GM19328 (cell line): Measurements from ENCODE around the gene GJA4.

Source experiments
- ATAC-seq: cut with Tn5 transposase; IDR thresholded peaks from one replicate; pipeline ENCODE4 v1.9.1; 2021; ENCODE audit warnings: mild to moderate bottlenecking, moderate library complexity; ENCODE audit not compliant: unreplicated experiment

The GJA4 gene

DNA sequence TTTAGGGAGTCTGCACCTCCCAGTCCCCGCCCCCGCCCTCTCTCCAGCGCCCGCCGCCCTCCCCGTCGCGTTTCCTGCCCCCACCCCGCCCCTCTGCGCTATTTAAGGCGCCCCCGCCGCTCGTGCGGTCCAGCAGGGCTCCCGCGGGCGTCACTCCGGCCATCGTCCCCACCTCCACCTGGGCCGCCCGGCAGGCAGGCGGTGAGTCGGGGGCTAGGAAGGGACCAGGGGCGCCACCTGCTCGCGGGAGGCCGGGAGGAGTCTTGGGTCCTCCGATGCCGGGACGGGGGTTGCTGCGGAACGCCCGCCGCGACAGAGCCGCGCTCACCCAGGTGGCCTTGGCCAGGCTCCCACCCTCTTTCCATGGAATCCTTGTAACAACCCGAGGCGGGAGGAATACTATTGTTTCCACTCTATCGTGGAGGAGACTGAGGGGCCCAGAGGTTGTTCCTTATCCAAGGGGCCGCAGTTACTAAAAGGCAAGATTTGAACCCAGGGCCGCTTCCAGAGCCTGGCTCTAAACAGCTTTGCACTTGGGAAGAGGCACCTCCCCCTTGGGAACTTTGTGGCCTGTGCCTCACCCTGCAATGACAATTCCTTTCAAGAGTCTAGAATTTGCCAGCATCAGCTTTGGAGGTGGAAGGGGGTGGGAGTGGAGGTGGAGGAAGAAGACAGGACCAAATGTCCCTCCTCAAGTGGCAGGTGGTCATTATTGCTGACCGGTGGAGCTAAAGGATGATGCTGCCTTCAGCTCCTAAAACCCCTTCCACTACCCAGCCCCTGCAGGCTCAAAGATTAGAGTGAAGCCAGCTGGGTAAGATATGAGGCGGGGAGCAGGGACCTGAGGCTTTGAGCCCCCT is at the start of gene GJA4:
Gene GJA4 (plus strand): TSS at position 132 of the 860 bp plus-strand sequence. CDS start 1,215 bp downstream, outside the sequence.
- ATAC-seq, result no peak

DNA sequence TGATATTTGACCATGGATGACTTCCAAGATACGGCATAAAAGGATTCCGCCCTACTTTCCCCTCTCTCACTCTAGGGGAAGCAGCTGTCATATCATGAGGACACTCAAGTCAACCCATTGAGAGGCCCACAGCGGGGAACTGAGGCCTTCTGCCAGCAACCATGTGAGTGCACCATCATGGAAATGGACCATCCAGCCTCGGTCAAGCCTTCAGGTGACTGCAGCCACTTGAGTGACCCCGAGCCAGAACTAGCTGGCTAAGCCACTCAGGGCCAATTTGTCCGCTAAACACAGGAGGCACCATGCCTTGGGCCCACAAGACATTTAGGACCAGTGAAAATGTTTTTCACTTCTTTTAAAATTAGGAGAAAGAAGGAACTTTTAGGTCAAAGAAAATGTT is 49.0 kb upstream of the GJA4 start:
- ATAC-seq, result no peak

DNA sequence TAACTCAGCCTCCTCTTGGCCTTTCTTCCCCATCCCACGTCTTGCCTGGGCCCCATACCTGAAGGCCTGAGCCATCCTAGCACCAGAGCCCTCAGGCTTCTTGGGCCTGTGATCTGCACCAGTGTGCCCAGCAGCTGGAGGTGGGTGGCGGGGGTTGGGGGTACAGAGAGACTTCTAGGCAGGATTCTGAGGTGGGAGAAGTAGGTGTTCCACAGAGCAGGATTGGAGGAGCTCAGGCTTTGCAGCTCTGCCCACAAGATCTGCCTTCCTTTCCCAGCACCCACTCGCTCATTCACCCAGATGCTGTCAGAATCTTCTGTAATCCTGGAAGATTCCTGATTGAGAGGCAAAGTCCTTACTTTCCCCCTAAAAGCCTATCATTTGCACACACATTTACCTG is 47.9 kb upstream of the GJA4 start:
- ATAC-seq, result no peak

DNA sequence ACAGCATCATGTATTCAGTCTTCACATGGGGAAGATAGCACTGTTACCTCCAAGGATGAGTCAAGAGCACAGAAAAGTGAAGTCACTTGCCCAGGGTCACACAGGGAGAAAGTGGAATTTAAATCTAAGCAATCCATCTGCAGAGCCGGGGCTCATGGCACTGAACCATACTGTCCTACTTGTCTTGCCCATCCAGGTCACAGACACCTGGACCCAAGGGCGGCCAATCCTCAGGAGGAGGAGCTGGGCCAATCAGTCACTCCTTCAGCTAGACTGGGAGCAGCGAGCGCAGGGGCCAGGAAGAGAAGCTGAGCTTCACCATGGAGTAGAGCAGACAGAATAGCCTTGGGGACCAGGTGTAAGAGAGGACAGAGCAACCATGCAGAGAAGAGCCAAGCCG is 47.1 kb upstream of the GJA4 start:
- ATAC-seq, result no peak

DNA sequence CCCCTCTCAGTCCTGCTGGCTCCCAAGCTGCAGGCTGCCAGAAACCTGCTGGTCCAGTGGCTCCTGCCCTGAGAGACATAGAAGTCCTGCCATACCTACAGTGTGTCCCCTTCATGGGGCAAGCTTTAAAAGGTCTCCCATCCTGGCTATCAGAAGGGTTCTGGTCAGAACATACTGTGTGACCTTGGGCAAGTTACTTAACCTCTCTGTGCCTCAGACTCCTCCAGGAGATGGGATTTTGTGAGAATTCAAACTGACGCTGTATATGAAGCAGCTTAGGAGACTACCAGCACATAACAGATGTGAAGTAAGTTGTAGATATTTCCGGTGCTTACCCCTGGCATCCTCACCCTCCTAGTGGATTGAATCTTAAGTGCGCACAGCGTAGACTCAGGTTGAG is 46.7 kb upstream of the GJA4 start:
- ATAC-seq, result no peak

DNA sequence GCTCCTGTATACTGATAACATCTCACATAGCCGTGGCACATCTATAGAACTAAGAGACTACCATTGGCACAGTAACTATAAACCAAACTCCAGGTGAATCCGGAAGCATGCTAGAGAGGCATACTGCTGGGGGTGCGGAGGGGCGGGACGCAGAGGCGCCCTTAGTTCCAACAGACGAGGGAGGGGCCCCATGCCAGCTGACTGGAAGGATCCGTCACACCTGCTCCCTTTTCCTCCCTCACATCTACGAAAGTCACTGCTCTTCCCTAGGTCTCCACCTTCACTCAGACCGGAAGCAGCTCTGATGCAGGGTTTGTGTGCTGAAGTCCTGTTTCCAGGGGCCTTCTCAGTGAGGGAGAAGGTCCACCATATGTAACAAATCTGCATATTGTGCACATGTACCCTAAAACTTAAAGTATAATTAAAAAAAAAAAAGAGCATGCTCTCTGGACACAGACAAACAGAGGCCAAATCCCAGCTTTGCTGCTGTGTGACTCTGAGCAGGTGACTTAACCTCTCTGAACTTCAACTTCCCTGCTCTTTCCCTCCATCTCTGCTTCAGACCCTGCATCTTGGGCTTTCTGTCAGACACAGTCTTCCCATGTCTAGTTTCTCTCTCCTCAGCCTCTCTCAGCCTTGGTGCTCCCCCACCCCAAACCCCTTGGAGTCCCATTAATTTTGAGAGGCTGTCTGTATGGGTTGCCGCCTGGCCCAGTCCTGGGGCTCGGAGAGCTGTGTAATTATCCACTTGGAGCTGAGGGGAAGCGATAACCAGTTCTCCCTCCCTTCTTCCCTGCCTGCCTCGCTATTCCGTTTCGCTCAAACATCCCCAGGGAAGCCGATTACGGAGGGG is 45.8 kb upstream of the GJA4 start:
- no peak for ATAC-seq

DNA sequence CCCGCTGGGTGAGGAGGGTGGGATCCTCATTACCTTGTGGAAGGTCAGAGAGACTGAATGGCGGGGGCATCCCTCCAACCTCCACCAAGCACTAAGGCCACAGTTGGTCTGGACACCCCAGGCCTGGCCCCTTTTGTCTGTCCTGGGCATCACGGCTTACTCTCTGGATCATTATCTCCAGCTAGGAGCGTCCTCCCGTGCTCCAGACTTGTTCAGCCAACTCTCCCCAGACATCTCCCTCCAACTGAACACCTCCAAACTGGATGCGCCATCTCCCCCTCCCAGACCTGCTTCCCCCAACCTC is 45.2 kb upstream of the GJA4 start:
- ATAC-seq, result no peak

DNA sequence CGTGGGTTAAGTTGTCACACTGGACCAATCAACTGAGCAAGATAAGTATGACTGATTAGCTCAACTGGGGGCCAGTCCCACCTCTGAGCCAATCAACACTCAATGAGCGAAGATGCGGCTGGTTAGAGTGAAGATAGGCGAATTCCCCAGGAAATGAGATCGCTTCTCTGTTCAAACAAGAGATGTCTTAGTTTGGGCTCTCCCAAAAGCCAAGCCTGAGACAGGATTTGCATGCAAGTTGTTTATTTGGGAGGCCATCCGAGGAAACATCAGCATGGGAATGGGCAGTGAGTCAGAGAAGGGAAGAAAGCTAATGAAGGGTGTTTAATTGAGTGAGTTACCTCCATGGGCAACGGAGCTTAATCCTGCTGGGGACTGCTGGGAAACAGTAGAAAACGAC is 42.8 kb upstream of the GJA4 start:
- ATAC-seq, result no peak

DNA sequence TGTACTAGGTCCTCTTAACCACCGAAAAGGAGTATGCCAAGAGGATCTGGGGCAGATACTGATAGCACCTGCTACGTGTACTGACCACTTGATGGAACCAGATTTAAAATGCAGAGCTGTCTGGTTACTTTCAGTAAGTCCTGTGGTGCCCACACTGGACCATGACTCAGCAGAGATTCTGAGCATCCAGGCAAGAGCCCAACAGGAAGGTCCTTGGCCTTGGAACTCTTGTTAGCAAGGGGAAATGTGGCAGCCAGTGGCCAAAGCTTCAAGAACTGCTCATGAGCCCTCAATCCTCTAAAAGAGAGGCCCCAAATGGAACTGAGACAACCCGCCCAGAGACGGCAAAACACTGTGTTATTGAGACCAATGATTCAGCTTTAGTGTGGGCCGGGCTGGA is 42.2 kb upstream of the GJA4 start:
- ATAC-seq, result no peak

DNA sequence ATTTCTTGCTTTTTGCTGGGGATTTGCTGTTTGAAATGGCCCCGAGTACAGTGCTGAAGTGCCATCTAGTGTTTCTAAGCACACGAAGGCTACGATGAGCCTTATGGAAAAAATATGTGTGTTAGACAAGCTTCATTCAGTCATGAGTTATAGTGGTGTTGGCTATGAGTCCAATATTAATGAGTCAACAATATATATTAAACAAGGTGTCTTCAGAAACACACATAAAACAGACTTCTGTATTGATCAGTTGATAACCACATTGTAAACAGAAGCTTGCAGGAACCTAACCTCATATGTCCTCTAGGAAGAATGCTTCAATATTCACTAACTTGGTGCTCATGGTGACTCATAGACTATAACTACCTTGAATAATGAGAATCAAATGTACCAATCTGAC is 39.6 kb upstream of the GJA4 start:
- no peak for ATAC-seq

DNA sequence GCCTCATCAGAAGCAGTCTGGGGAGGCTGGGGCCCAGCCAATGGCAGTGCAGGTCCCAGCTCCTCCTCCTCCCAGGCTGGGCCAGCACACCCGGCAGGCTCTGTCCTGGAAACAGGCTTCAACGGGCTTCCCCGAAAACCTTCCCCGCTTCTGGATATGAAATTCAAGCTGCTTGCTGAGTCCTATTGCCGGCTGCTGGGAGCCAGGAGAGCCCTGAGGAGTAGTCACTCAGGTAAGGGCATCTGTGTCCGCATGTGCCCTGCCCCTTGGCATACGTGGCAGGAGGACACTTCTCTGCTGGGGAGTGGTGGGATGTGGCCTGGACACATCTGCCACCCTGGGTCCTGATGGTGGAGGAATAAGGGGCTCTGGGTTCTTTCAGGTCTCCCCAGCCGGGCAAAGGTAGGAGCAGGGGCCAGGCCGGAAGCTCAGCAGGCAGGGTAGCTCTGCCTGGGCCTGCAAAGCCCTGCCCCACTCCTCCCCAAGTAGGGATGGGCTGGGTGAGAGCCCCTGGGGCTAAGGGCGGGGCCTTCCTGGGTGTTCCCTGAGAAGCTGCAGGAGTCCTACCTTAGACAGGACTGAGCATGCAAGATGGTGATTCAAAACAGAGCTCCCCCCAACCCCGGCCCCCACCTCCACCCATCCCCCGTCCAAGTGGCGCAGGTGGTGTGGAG is 37.7 kb upstream of the GJA4 start, which contains the start of gene GJB5:
Gene GJB5 (plus strand): TSS at position 84 of the 674 bp plus-strand sequence. CDS start 2,284 bp downstream, outside the sequence.
- ATAC-seq, result no peak

DNA sequence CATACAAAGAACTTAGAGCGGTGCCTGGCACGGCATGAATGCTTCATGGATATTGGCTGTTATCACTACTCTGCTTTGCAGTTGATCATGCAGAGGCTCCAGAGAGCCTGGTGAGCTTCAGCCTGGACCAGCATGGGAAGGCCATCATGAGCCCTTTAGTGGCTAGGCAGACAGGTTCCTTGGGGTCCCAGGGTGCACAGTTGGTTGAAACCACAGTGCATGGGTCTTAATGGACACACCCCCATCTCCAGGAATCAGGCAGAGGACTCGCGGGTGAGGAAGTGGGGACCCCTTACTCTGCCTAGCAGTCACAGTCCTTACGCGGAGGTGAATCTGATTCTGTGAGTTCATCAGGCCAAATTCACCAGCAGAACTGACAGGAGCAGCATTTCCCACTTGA is 36.8 kb upstream of the GJA4 start:
- no peak for ATAC-seq

DNA sequence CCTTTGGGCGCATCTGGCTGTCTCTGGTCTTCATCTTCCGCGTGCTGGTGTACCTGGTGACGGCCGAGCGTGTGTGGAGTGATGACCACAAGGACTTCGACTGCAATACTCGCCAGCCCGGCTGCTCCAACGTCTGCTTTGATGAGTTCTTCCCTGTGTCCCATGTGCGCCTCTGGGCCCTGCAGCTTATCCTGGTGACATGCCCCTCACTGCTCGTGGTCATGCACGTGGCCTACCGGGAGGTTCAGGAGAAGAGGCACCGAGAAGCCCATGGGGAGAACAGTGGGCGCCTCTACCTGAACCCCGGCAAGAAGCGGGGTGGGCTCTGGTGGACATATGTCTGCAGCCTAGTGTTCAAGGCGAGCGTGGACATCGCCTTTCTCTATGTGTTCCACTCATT is 35.4 kb upstream of the GJA4 start:
- no peak for ATAC-seq

DNA sequence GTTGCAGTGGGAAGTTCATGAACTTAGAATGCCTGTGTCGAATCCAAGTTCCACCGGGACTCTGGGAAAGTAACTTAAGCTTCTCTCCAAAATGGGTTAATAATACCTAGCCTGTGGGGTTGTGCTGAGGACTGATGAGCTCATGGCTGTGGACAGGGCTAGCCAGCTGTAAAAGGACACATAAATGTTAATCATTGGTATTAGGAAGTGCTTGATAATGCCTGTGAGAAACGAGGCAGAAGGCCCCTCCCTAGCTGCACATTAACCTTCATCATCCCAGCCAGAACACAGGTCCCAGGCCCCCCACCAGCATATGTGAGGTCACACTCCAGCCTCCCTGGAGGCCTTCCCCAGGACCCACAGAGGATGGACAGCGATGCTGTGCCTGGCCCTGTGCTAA is 34.0 kb upstream of the GJA4 start:
- ATAC-seq, result no peak

DNA sequence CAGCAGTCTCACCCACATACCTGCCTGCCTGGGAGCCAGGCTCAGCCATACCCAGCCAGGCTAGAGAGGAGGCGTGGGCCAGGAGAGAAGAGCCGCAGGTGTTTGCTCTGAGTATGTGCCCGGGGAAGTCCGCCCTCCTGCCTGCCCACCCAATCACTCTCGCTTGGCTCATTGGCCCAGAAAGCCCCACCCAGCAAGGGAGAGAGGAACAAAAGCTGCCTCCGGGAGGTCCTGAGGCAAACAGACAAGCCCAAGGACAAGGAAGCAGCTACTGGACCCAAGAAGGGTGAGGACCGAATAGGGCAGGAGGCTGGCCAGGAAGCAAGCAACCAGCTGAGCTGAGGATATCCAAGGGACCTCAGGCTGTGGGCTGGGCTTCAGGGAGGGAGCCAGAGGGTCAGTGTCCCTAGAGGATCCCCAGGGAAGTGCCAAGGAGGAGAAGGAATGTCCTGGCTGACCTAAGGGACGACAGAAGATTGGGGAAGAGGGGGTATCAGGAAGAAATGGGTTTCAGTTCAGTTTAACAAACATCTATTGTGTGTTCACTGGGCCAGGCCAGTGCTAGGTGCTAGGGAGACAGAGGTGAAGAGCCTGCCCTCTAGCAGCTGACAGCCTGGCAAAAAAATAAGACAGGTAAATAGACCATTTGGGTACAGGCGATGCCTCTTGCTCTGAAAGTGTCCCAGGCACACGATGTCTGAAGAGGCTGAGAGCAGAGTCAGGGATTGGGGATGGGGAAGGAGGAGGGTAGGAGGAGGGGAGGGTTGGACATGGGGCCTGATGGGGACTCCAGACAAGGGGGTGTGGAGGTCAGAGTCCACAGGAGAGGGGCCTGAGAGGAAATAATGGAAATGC is 33.1 kb upstream of the GJA4 start, which contains the start of gene GJB4:
Gene GJB4 (plus strand): TSS at position 238 of the 855 bp plus-strand sequence. CDS start 1,515 bp downstream, outside the sequence.
- ATAC-seq, result no peak

DNA sequence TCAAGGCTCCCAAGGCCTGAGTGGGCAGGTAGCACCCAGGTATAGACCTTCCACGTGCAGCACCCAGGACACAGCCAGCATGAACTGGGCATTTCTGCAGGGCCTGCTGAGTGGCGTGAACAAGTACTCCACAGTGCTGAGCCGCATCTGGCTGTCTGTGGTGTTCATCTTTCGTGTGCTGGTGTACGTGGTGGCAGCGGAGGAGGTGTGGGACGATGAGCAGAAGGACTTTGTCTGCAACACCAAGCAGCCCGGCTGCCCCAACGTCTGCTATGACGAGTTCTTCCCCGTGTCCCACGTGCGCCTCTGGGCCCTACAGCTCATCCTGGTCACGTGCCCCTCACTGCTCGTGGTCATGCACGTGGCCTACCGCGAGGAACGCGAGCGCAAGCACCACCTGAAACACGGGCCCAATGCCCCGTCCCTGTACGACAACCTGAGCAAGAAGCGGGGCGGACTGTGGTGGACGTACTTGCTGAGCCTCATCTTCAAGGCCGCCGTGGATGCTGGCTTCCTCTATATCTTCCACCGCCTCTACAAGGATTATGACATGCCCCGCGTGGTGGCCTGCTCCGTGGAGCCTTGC is 31.5 kb upstream of the GJA4 start:
- no peak for ATAC-seq

DNA sequence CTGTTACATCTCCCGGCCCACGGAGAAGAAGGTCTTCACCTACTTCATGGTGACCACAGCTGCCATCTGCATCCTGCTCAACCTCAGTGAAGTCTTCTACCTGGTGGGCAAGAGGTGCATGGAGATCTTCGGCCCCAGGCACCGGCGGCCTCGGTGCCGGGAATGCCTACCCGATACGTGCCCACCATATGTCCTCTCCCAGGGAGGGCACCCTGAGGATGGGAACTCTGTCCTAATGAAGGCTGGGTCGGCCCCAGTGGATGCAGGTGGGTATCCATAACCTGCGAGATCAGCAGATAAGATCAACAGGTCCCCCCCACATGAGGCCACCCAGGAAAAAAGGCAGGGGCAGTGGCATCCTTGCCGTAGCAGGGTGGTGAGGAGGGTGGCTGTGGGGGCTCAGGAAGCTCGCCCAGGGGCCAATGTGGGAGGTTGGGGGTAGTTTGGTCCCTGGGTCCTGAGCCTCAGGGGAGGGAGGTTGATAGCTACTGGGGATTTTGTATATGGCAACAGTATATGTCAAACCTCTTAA is 31.0 kb upstream of the GJA4 start:
- no peak for ATAC-seq

DNA sequence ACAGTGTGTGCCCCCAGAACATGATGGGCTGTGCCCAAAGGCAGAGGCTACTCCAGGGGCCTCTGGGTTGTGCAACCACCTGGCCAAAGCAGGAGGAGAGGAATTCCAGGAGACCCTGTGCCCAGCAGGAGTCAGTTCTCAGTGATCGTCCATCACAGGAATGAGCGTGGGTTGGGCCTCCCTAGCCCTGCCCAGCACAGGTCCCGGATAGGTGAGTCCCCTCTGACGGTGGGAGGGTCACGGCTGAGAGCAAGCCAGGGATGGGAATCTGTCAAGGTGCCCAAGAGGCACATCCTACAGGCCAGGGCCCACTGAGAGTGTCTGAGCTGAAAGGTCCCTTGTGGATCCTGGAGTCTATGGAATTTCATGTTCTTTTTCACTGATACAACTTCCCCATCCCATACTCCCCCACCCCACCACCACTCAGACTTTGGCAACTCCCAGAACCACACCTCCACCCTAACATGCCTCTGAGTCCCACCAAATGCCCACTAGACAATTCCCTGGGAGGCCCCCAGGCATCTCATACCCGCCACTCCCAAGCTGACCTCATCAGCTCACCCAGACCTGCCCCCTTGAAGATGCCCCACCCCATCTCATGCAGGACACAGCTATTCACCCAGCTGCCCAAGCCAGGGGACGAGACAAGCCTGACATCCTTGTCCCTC is 30.2 kb upstream of the GJA4 start:
- ATAC-seq, result no peak

DNA sequence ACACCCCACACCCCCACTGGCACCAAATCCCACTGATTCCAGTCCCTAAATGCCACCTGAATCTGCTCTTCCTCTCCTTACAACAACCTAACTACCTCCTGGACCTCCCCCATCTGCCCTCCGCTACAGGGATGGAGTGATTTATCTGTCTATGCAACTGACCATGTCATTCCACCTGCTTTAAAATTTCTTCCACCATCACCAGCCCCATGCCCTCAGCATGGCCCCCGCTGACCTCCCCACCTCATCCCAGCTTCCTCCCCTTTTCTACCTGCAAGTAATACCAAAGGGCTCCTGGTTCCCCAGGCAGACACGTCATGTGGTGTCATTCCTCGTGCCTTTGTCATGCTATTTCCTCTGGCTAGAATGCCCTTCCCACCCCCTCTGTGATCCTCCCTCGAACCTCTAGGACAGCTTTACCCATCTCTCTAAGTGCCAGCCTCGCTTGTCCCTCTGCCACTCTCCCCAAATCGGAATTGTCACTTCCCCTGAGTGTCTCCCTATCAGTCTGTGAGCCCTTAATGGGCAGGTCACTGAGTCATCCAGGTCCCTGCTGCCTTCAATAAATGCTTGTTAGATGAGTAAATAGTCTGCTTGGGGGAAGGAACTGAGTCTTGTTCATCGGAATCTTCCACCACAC is 29.5 kb upstream of the GJA4 start:
- no peak for ATAC-seq
